Activated CD8-positive, alpha-beta T cell treated with anti-CD3 and anti-CD28 coated beads for 36 hours (primary cell): ENCODE results near the gene IL24. TPM values are rescaled to one million over a fixed set of nuclear protein-coding genes. Genes with fewer than 3 reads are reported as not detected.
"Not testable (repeated sequence)": the region's sequence is repeated elsewhere in the genome, so short reads cannot be mapped to it uniquely, and the experiment has no call there.

ENCODE experiments used
- ATAC-seq: fragments of 200-7000 bp; cut with Tn5 transposase; one replicate; pipeline ENCODE4 v1.10.0; 2021; ENCODE audit warnings: mild to moderate bottlenecking, moderate library complexity
- CTCF ChIA-PET: fragments of 350-600 bp; sonication (Branson Sonifier 250); formaldehyde crosslinking; loops from one replicate; lab custom pipeline; 2021; ENCODE audit warnings: antibody characterized with exemption; lab: Charles Lee
- POLR2A ChIA-PET: fragments of 350-600 bp; sonication (Branson Sonifier 250); formaldehyde crosslinking; loops from one replicate; lab custom pipeline; 2021; ENCODE audit warnings: antibody characterized with exemption; lab: Charles Lee
- DNase-seq: peaks from one replicate; pipeline ENCODE4 v3.0.0-alpha.2; 2020
- H3K27ac Mint-ChIP-seq: one replicate; pipeline ENCODE4 v1.8.0; 2021; ENCODE audit warnings: mild to moderate bottlenecking, mixed read lengths
- H3K27me3 Mint-ChIP-seq: one replicate; pipeline ENCODE4 v1.8.0; 2021; ENCODE audit warnings: mixed read lengths
- H3K36me3 Mint-ChIP-seq: one replicate; pipeline ENCODE4 v1.8.0; 2021; ENCODE audit warnings: low read depth, mixed read lengths
- H3K4me1 Mint-ChIP-seq: one replicate; pipeline ENCODE4 v1.8.0; 2021; ENCODE audit warnings: low read depth, mixed read lengths
- H3K4me3 Mint-ChIP-seq: one replicate; pipeline ENCODE4 v1.8.0; 2021; ENCODE audit warnings: mild to moderate bottlenecking, moderate library complexity, mixed read lengths
- H3K9me3 Mint-ChIP-seq: one replicate; pipeline ENCODE4 v1.8.0; 2021; ENCODE audit warnings: mixed read lengths
- CTCF ChIP-seq: fragments of 200-600 bp; IDR thresholded peaks from one replicate; pipeline ENCODE4 v1.8.0; 2022; ENCODE audit warnings: antibody characterized with exemption, mild to moderate bottlenecking
- intact Hi-C: fragments of 100-400 bp; cut with micrococcal nuclease; formaldehyde crosslinking; loops from one replicate; pipeline ENCODE4 v1.10.0; 2022
- total RNA-seq, 2 experiments: library from RNA; stranded (reverse); gene quantifications; one replicate each; pipeline ENCODE4 v1.2.3, GENCODE V29; 2021

IL24 gene
- total RNA-seq, 2 experiments from 2014 or later, result 0.54 to 0.81 TPM

GRCh38 chr1:206922524-206922923, 25.3 kb downstream of the IL24 start:
- no peaks in the 10 kb centered on the region for H3K9me3 Mint-ChIP-seq
- no peak for TF ChIP-seq CTCF

GRCh38 chr1:206923009-206923960, 26.0 kb downstream of the IL24 start:
- DNase-seq (peak; percentile 92), ATAC-seq (peak; percentile 67)
- H3K27me3 Mint-ChIP-seq, result no peaks in the 10 kb centered on the region
- ChIA-PET CTCF (interaction anchor here (1.5 to 12.9 kb wide), 4 partner anchors 8 to 259 kb away, joined by 6 to 289 read pairs (median 34); partner anchors contain the start of gene IL20), POLR2A (interaction anchor here (0.6 to 2.5 kb wide), 5 partner anchors 10 to 207 kb away, joined by 3 to 15 read pairs (median 6); no protein-coding TSS in a partner anchor)
- no peak for TF ChIP-seq CTCF
- peaks cover 20% of the 10 kb centered on the region for H3K36me3 Mint-ChIP-seq
- peaks cover 32% of the 10 kb centered on the region for H3K4me1 Mint-ChIP-seq
- H3K9me3 Mint-ChIP-seq, result no peaks in the 10 kb centered on the region
- intact Hi-C loops, result no loop called here
- no peak overlapping the region for H3K27ac Mint-ChIP-seq
- H3K4me3 Mint-ChIP-seq, result no peak overlapping the region

More at GRCh38 chr1:206922524-206922923, 25.3 kb downstream of the IL24 start:
- H3K4me1 Mint-ChIP-seq, result peaks cover 31% of the 10 kb centered on the region
- H3K27ac Mint-ChIP-seq, result no peak overlapping the region
- H3K4me3 Mint-ChIP-seq, result no peak overlapping the region
- H3K27me3 Mint-ChIP-seq, result no peaks in the 10 kb centered on the region
- CTCF ChIA-PET, result interaction anchor here (1.5 to 12.9 kb wide), 10 partner anchors 8 to 259 kb away, joined by 4 to 289 read pairs (median 8); partner anchors contain the start of gene IL20
- ATAC-seq (no peak), DNase-seq (no peak)
- intact Hi-C loops, result no loop called here
- peaks cover 26% of the 10 kb centered on the region for H3K36me3 Mint-ChIP-seq
- POLR2A ChIA-PET, result interaction anchor here (0.8 to 2.5 kb wide), 6 partner anchors 13 to 399 kb away, joined by 3 to 15 read pairs (median 5); partner anchors contain the start of gene CD55

GRCh38 chr1:206923961-206924557, 26.8 kb downstream of the IL24 start:
- ATAC-seq, H3K27me3 Mint-ChIP-seq, intact Hi-C loops, H3K9me3 Mint-ChIP-seq, DNase-seq, H3K27ac Mint-ChIP-seq, POLR2A ChIA-PET, H3K4me3 Mint-ChIP-seq: not testable (repeated sequence)
- Mint-ChIP-seq H3K4me1 (peaks cover 32% of the 10 kb centered on the region), H3K36me3 (peaks cover 15% of the 10 kb centered on the region)
- CTCF ChIA-PET, result interaction anchor here (0.7 to 13.5 kb wide), 6 partner anchors 7 to 291 kb away, joined by 3 to 289 read pairs (median 9); partner anchors contain the start of gene FCMR

GRCh38 chr1:206924592-206925105, 27.4 kb downstream of the IL24 start:
- Mint-ChIP-seq H3K4me3 (no peak overlapping the region), H3K36me3 (peaks cover 15% of the 10 kb centered on the region), H3K9me3 (no peaks in the 10 kb centered on the region), H3K4me1 (peaks cover 35% of the 10 kb centered on the region), H3K27me3 (no peaks in the 10 kb centered on the region), H3K27ac (no peak overlapping the region)
- POLR2A ChIA-PET, result interaction anchor here (1.0 to 1.2 kb wide), 5 partner anchors 8 to 59 kb away, joined by 3 to 6 read pairs (median 4); no protein-coding TSS in a partner anchor
- peak; percentile 5 for ATAC-seq
- CTCF ChIA-PET, result interaction anchor here (0.6 to 13.5 kb wide), 12 partner anchors 7 to 1021 kb away, joined by 3 to 289 read pairs (median 4); partner anchors contain the start of gene FCMR
- DNase-seq, result peak; percentile 68
- intact Hi-C loops, result no loop called here
- TF ChIP-seq CTCF, result no peak
